ENCODE measurements around the gene BTBD9.

The BTBD9 gene

DNA sequence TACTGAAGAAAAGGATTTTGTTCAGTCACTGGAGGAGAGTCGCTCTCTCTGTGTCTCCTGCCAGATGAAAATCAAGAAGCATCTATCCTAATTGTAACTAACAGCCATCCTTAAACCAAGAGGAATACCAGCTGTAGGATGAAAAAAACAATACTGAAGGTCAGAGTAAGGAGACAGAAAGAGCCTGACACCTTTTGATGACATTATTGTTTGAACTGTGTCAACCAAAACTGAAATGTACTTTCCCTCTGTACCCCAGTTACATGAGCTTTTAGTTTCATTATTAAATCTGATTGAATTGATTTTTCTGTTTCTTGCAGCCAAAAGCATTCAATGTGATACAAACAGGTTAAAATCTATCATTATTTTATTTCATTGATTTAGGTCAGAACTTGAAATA, 17.2 kb upstream of the BTBD9 start:
- DNase-seq (ENCODE audit: low read depth, low spot score): no peak
- Histone ChIP-seq H3K4me3 (no peak overlapping the region), H3K9ac (ENCODE audit: insufficient read length) (no peak overlapping the region), H3K9me3 (ENCODE audit: low read depth, low read length) (no peaks in the 10 kb centered on the region), H3K27ac (no peak overlapping the region), H3K36me3 (ENCODE audit: insufficient read depth, low read length) (no peaks in the 10 kb centered on the region)
- no peak for TF ChIP-seq EZH2 (IDR thresholded peaks at IDR 0.05)
- TF ChIP-seq FOXP2 (optimal IDR thresholded peaks at IDR 0.05; ENCODE audit: control extremely low read depth, extremely low read length, insufficient read depth): no peak
- no peak for TF ChIP-seq POLR2AphosphoS5 (IDR thresholded peaks at IDR 0.05; ENCODE audit: borderline replicate concordance, low read depth, low read length)

DNA sequence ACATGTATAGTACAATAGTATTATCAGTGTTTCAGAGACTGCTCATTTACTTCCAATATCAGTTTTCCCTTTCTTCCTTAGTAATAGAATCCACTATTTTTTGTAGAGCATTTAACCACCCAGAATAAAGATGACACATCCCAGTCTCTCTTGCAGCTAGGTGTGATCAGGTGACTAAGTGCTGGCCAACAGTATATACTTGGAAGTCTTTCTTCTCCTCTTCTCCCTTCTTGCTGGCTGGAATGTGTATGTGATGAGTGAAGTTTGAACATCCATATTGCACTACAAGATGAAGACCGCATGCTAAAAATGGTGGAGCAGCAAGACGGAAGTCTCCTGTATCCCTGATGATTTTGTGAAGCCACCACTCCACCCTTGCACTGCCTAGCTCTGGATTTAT, 14.5 kb upstream of the BTBD9 start:
- DNase-seq (ENCODE audit: low read depth, low spot score): no peak
- no peaks in the 10 kb centered on the region for H3K36me3 ChIP-seq (ENCODE audit: insufficient read depth, low read length)
- no peak overlapping the region for H3K4me3 ChIP-seq
- H3K9me3 ChIP-seq (ENCODE audit: low read depth, low read length): no peaks in the 10 kb centered on the region
- H3K9ac ChIP-seq (ENCODE audit: insufficient read length): no peak overlapping the region
- no peak overlapping the region for H3K27ac ChIP-seq
- TF ChIP-seq EZH2 (IDR thresholded peaks at IDR 0.05): no peak
- TF ChIP-seq POLR2AphosphoS5 (IDR thresholded peaks at IDR 0.05; ENCODE audit: borderline replicate concordance, low read depth, low read length): no peak
- TF ChIP-seq FOXP2 (optimal IDR thresholded peaks at IDR 0.05; ENCODE audit: control extremely low read depth, extremely low read length, insufficient read depth): no peak

DNA sequence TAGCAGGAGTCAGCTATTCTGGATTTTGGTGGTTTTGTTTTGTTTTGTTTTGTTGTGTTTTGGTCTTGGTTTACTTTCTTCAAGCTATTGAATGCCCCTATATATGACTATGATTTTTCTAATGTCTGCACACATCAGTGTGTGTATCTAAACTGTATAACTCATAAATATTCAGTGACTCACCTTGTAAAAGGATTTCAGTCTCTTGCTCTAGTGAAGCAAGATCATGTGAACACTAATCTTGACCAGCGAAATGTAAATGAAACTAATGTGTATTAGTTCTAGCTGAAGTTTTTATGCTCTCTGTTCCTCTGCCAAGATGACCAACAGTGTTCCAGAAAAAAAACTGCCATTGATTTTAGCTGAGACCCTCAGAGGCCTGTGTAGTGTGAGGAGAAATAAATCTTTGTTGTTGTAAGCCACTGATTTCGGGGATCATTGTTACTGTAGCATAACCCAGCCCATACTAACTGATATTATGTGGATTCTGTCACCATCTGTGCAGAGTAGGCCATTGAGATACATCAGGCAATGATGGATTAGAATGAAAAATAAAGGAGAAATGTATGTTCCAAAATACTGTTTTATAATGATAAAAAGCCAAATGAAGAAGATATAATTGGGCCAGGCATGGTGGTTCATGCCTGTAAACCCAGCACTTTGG, 11.5 kb upstream of the BTBD9 start:
- Histone ChIP-seq H3K9ac (ENCODE audit: insufficient read length) (no peak overlapping the region), H3K36me3 (ENCODE audit: insufficient read depth, low read length) (no peaks in the 10 kb centered on the region), H3K4me3 (no peak overlapping the region), H3K27ac (no peak overlapping the region), H3K9me3 (ENCODE audit: low read depth, low read length) (no peaks in the 10 kb centered on the region)
- no peak for DNase-seq (ENCODE audit: low read depth, low spot score)
- no peak for TF ChIP-seq FOXP2 (optimal IDR thresholded peaks at IDR 0.05; ENCODE audit: control extremely low read depth, extremely low read length, insufficient read depth)
- TF ChIP-seq POLR2AphosphoS5 (IDR thresholded peaks at IDR 0.05; ENCODE audit: borderline replicate concordance, low read depth, low read length): no peak
- TF ChIP-seq EZH2 (IDR thresholded peaks at IDR 0.05): no peak

DNA sequence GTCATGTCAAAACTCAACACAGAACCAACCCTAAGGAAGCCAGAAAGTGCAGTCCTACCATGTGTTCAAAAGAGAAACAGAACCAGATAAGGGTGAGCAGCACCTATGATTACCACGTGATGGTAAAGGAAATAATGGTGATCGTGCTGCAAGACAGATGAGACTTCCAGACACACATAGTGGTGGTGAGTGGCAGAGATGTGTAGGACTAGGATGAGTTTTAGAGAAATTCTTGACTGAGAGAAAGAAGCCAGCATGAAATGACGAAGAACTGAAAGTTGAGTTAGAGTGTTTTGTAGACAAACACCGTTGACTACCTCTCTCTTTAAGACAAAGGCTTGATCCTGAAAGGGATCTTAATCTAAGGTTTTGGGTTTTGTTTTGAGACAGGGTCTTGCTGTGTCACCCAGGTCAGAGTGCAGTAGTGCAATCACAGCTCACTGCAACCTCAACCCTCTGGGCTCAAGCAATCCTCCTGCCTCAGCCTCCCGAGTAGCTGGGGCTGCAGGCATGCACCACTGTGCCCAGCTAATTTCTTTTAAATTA, 10.6 kb upstream of the BTBD9 start:
- DNase-seq (ENCODE audit: low read depth, low spot score): no peak
- H3K9ac ChIP-seq (ENCODE audit: insufficient read length): no peak overlapping the region
- H3K9me3 ChIP-seq (ENCODE audit: low read depth, low read length): no peaks in the 10 kb centered on the region
- H3K4me3 ChIP-seq: no peak overlapping the region
- H3K27ac ChIP-seq: no peak overlapping the region
- TF ChIP-seq FOXP2 (optimal IDR thresholded peaks at IDR 0.05; ENCODE audit: control extremely low read depth, extremely low read length, insufficient read depth) (no peak), POLR2AphosphoS5 (IDR thresholded peaks at IDR 0.05; ENCODE audit: borderline replicate concordance, low read depth, low read length) (no peak), EZH2 (IDR thresholded peaks at IDR 0.05) (no peak)
- no peaks in the 10 kb centered on the region for H3K36me3 ChIP-seq (ENCODE audit: insufficient read depth, low read length)

DNA sequence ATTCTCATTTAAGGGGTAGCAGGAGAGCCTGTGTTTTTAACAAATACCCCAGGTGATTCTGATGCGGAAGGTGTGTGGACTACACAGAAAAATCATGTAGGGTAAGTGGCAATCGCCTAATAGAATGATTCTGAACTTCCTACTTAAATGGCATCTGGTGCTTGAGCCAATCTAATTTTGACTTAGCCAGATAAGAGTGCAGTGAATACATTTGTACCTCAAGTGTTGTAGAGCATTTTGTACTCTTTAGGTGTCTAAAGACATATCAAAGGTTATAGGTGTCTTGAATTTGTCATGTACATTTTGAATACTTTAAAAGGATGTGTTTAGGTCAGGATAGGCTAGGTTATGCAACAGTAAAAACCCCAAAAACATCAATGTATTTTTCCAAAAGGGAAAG, 10.0 kb upstream of the BTBD9 start:
- TF ChIP-seq POLR2AphosphoS5 (IDR thresholded peaks at IDR 0.05; ENCODE audit: borderline replicate concordance, low read depth, low read length) (no peak), FOXP2 (optimal IDR thresholded peaks at IDR 0.05; ENCODE audit: control extremely low read depth, extremely low read length, insufficient read depth) (no peak), EZH2 (IDR thresholded peaks at IDR 0.05) (no peak)
- Histone ChIP-seq H3K27ac (no peak overlapping the region), H3K36me3 (ENCODE audit: insufficient read depth, low read length) (no peaks in the 10 kb centered on the region), H3K4me3 (no peak overlapping the region), H3K9me3 (ENCODE audit: low read depth, low read length) (no peaks in the 10 kb centered on the region), H3K9ac (ENCODE audit: insufficient read length) (no peak overlapping the region)
- DNase-seq (ENCODE audit: low read depth, low spot score): no peak

DNA sequence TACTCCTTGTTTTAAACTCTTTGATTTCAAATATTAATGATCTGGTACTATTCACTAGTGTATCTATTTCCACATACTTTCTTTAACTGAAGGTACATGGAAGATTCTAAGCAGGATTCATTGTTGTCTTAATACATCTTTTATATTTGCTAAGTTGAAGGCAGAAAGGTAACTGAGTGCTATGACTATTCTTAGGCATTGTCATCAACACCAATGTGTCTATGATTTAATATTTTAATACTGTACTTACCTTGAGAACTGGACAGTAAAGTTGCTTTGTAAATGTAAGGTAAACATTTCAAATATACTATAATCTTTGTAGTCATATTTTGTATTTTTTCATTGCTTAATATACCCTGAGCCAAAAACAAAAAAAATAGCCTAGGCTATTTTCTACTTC, 8.9 kb upstream of the BTBD9 start:
- DNase-seq (ENCODE audit: low read depth, low spot score): no peak
- TF ChIP-seq FOXP2 (optimal IDR thresholded peaks at IDR 0.05; ENCODE audit: control extremely low read depth, extremely low read length, insufficient read depth) (no peak), EZH2 (IDR thresholded peaks at IDR 0.05) (no peak), POLR2AphosphoS5 (IDR thresholded peaks at IDR 0.05; ENCODE audit: borderline replicate concordance, low read depth, low read length) (no peak)
- Histone ChIP-seq H3K9me3 (ENCODE audit: low read depth, low read length) (no peaks in the 10 kb centered on the region), H3K36me3 (ENCODE audit: insufficient read depth, low read length) (no peaks in the 10 kb centered on the region), H3K9ac (ENCODE audit: insufficient read length) (no peak overlapping the region), H3K4me3 (no peak overlapping the region), H3K27ac (no peak overlapping the region)

DNA sequence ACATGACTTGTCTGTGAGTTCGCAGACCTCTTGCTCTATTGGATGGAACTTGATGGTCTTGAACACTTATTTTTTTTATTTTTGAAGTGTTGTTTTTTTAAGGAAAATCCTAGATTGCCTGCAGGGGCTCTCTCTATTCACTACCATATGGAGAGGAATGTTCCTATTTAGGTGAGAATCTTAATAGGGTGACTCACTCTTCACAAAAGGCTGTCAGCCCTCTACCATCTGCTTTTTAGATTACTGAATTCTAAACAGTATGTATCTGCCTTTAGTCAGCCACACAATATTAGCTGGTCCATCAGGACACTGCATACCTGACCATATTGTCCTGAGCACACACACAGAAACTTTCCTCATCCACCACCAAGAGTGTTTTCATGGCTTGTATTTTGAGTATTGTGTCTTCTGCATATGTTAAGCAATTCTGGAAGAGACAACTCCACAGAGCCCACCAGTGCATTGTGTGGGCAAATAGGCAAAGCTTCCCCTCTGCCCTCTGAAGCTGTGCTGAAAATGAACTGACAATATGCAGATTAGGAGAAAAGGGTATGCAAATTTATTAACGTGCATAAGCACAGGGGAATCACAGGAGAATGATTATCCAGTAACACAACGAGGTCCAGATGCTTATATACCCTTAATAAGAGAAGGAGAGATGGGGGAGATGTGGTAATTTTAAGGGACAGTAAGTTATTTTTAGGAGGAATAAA, 6.6 kb upstream of the BTBD9 start:
- no peak overlapping the region for H3K27ac ChIP-seq
- no peak overlapping the region for H3K9ac ChIP-seq (ENCODE audit: insufficient read length)
- no peaks in the 10 kb centered on the region for H3K9me3 ChIP-seq (ENCODE audit: low read depth, low read length)
- no peak for DNase-seq (ENCODE audit: low read depth, low spot score)
- H3K4me3 ChIP-seq: no peak overlapping the region
- H3K36me3 ChIP-seq (ENCODE audit: insufficient read depth, low read length): no peaks in the 10 kb centered on the region
- TF ChIP-seq FOXP2 (optimal IDR thresholded peaks at IDR 0.05; ENCODE audit: control extremely low read depth, extremely low read length, insufficient read depth): no peak

DNA sequence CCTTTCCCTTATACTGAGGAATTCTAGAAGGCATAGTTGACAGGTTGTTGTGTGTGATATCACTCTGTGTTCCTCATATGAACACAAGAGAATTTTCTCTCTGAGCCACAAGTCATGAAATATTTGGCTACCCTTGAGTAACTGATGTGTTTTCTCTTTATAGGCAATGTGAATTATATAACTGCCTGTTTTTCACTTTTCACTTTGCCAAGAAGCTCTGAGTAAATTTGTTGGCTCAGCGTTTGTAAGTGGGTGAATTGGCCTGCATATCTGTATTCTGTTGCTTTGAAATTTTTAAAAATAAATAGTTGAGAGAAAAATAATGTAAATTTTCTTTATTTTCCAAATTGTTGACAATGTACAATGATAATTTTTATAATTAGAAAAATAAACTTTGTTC, 5.2 kb upstream of the BTBD9 start:
- TF ChIP-seq FOXP2 (optimal IDR thresholded peaks at IDR 0.05; ENCODE audit: control extremely low read depth, extremely low read length, insufficient read depth): no peak
- TF ChIP-seq EZH2 (IDR thresholded peaks at IDR 0.05): no peak
- TF ChIP-seq POLR2AphosphoS5 (IDR thresholded peaks at IDR 0.05; ENCODE audit: borderline replicate concordance, low read depth, low read length): no peak
- Histone ChIP-seq H3K9me3 (ENCODE audit: low read depth, low read length) (no peaks in the 10 kb centered on the region), H3K4me3 (no peak overlapping the region), H3K27ac (no peak overlapping the region), H3K36me3 (ENCODE audit: insufficient read depth, low read length) (no peaks in the 10 kb centered on the region), H3K9ac (ENCODE audit: insufficient read length) (no peak overlapping the region)
- DNase-seq (ENCODE audit: low read depth, low spot score): no peak
